ENCODE measurements around the gene FGF23. TPM values are rescaled to one million over a fixed set of nuclear protein-coding genes. Genes with fewer than 3 reads are reported as not detected.
A peak's percentile ranks its signal among the peaks of the same experiment; 100 is the strongest.

Gene FGF23
- polyA plus RNA-seq, 3 donors = 0.04 to 0.08 (median 0.08) TPM

- DNase-seq (ENCODE audit: low read depth in 3 of 3, low spot score in 2 of 3) = peak in 1 of 3 donors; percentile 41
Measured at GRCh38 chr12:4320497-4320852, 59.0 kb downstream of the FGF23 start.

Other genes starting within 250 kb of the FGF23 start
- gene CCND2, start 106.0 kb downstream of the FGF23 start, polyA plus RNA-seq (ENCODE audit: insufficient read length in 3 of 3) = 10 to 100 TPM; 42.2 to 56.1 (median 52.6) TPM
- gene TIGAR, start 58.5 kb downstream of the FGF23 start, polyA plus RNA-seq (ENCODE audit: insufficient read length in 3 of 3) = 1 to 10 TPM; 7.3 to 9.3 (median 8.3) TPM
- gene FGF6, start 66.1 kb upstream of the FGF23 start, polyA plus RNA-seq (ENCODE audit: insufficient read length in 3 of 3) = not detected
- 10 to 100 TPM; 27.5 to 32.9 (median 32.0) TPM for gene RAD51AP1, start 159.2 kb upstream of the FGF23 start, polyA plus RNA-seq (ENCODE audit: insufficient read length in 3 of 3)
- gene DYRK4, start 182.5 kb upstream of the FGF23 start, polyA plus RNA-seq (ENCODE audit: insufficient read length in 3 of 3) = 10 to 100 TPM; 52.7 to 58.0 (median 55.0) TPM

Data from right renal cortex interstitium (tissue), 3 donors.